GM12874 (cell line): ENCODE results near the gene VN1R5.

Source experiments
- TF ChIP-seq, protein P1 (sequence below): IDR thresholded peaks from 2 replicates; pipeline ENCODE4 v1.5.1; 2011; ENCODE audit warnings: low read depth, mild to moderate bottlenecking, control low read depth, low read length, moderate library complexity; ENCODE audit not compliant: insufficient read depth

Gene VN1R5

DNA sequence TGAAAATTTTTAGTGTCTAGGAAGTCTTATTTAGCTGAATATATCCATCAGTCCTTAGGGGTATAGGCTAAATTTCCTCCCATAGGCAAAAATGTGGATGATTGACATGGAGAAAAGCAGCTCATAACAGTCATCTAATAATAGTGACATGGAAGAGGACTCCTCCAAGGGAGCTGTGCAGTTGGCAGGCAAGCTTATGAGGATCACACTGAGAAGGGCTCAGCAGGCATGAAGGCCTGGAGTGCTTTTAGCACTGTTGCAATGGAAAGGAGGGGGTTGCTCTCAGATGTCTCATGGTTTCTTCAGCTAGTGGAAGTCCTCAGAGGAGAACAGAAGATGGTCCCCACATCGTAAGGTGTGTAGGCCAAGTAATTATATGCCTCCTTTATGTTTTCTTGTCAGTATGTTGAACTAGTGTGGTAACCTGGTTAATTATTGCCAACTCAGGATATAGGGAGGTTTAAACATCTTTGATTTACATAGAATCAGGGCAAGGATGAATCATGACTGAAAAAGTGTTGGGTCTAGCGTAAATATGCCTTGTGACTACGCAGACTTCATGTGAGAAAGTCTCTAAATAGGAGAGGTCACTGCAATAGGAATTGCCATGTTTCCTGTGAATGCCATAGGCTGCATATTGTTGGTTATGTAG lies 18.9 kb downstream of the VN1R5 start:
- TF ChIP-seq, protein P1, sequence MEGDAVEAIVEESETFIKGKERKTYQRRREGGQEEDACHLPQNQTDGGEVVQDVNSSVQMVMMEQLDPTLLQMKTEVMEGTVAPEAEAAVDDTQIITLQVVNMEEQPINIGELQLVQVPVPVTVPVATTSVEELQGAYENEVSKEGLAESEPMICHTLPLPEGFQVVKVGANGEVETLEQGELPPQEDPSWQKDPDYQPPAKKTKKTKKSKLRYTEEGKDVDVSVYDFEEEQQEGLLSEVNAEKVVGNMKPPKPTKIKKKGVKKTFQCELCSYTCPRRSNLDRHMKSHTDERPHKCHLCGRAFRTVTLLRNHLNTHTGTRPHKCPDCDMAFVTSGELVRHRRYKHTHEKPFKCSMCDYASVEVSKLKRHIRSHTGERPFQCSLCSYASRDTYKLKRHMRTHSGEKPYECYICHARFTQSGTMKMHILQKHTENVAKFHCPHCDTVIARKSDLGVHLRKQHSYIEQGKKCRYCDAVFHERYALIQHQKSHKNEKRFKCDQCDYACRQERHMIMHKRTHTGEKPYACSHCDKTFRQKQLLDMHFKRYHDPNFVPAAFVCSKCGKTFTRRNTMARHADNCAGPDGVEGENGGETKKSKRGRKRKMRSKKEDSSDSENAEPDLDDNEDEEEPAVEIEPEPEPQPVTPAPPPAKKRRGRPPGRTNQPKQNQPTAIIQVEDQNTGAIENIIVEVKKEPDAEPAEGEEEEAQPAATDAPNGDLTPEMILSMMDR: no peak

- TF ChIP-seq, protein P1: no peak
These were observed 21.3 kb downstream of the VN1R5 start for GRCh38 chr1:247277191-247277590.

DNA sequence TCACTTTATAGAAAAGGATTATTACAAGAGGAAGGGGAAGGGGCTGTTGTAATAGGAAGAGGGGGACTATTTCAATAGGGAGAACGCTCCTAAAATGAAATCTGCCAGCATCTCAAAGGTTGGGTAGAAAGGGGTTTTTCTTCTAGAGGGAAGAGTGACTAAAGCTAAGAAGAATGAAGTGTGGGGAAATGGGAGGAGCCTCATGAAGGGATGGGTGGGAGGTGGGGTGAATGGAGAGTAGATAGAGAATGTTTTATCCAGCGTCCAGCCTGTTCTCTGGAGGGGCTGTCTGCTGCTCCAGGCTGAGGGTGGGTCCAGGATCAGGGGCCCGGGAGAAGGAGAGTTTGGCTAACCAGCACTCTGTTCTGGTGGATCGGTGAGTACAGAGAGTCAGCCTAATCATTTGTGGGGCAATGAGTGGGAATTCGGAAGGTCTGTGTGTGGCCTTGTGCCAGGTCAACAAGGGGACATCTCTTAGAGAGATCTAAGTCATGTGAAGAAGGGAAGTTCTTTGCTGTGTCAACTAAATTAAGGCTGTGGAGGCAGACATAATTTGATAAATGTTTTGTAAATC lies 25.2 kb downstream of the VN1R5 start:
- TF ChIP-seq, protein P1: no peak

DNA sequence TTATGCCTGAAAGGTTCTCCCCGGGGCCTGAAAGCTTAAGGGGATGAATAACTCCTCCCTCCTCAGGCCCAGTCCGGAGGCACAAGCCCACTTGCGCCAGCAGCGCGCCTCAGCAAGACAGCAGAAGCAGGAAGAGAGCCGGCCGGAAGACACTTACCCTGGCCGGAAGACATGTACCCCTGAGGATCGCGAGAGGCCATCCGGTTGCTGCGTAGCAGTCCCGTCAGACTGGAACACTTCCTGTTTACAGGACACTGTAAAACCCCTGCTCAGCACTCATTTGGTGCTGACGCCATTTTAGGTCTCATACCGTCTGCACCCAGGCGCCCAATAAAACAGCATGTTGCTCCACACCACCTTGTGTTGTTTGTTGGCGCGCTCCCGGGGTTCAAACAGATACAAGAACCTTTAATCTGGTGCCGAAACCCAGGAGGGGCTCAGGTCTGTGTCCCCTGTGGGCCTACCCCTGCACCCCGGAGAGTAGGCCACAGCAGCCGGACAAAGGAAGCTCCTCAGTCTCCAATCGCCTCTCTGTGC lies 30.3 kb downstream of the VN1R5 start:
- TF ChIP-seq, protein P1: no peak

- TF ChIP-seq, protein P1: 0 out of 2 replicates have a peak, but pooled peaks have one; percentile 2
These were observed 31.6 kb downstream of the VN1R5 start for GRCh38 chr1:247287460-247287859.

DNA sequence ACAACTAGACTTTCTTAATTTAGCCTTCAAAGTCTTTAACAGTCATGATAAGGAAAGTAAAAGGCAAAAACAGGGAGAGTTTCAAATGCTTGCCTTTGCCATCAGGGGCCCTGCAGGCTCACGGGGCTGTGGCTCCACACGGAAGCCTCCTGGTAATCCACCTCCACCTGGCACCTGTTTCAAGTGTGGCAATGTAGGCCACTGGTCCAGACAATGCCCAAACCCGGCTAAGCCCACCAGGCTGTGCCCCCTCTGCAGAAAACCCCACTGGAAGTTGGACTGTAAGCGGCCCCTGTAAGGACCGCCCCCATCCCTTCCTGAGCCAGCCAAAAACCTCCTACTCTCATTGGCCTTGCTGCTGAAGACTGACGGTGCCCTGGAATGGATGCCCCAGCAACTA lies 32.5 kb downstream of the VN1R5 start:
- TF ChIP-seq, protein P1: no peak

- TF ChIP-seq, protein P1: no peak
These were observed 34.7 kb downstream of the VN1R5 start for GRCh38 chr1:247290576-247290975.
